Measurements from ENCODE around the gene HS3ST5.

- TF ChIP-seq CTCF (IDR thresholded peaks at IDR 0.05) = no peak
- no peak for TF ChIP-seq POLR2A (IDR thresholded peaks at IDR 0.05)
- no peak for TF ChIP-seq EP300 (IDR thresholded peaks at IDR 0.05)
These were observed 46.3 kb upstream of the HS3ST5 start for GRCh38 chr6:114389111-114389510.

Measured in ovary (tissue), 3 donors.